ENCODE measurements around the gene LRRC4. TPM values are rescaled to one million over a fixed set of nuclear protein-coding genes. Genes with fewer than 3 reads are reported as not detected.

LRRC4 gene
- total RNA-seq, 2 donors from 2014 or later, result 1.5 TPM

GRCh38 chr7:128039544-128039953 lies 8.3 kb upstream of the LRRC4 start:
- Mint-ChIP-seq H3K36me3 (ENCODE audit: low read depth) (peaks cover 5% of the 10 kb centered on the region), H3K4me1 (no peaks in the 10 kb centered on the region), H3K27me3 (ENCODE audit: insufficient read depth) (peaks cover 4% of the 10 kb centered on the region), H3K4me3 (no peak overlapping the region), H3K9me3 (no peaks in the 10 kb centered on the region), H3K27ac (no peak overlapping the region)
- Histone ChIP-seq H3K4me3 (ENCODE audit: low read length) (no peak overlapping the region), H3K27me3 (ENCODE audit: control insufficient read depth, insufficient read depth, low read length, poor library complexity, severe bottlenecking) (no peaks in the 10 kb centered on the region), H3K27ac (ENCODE audit: low read depth, low read length) (no peak overlapping the region), H3K9ac (ENCODE audit: extremely low read depth, low read length, poor library complexity, severe bottlenecking) (no peak overlapping the region), H3K4me1 (ENCODE audit: control insufficient read depth, insufficient read depth, low read length) (no peaks in the 10 kb centered on the region), H3K9me3 (ENCODE audit: control insufficient read depth, low read length) (no peaks in the 10 kb centered on the region), H3K36me3 (ENCODE audit: control insufficient read depth, insufficient read depth, low read length) (peaks cover 12% of the 10 kb centered on the region)
- TF ChIP-seq CTCF (conservative IDR thresholded peaks at IDR 0.05), result no peak
- 91 to 95% methylated on average over 3 to 4 of the region's 4 CpGs for WGBS, 2 experiments (ENCODE audit: insufficient coverage in 1 of 2, insufficient read length in 1 of 2)
- no peak for DNase-seq

DNA sequence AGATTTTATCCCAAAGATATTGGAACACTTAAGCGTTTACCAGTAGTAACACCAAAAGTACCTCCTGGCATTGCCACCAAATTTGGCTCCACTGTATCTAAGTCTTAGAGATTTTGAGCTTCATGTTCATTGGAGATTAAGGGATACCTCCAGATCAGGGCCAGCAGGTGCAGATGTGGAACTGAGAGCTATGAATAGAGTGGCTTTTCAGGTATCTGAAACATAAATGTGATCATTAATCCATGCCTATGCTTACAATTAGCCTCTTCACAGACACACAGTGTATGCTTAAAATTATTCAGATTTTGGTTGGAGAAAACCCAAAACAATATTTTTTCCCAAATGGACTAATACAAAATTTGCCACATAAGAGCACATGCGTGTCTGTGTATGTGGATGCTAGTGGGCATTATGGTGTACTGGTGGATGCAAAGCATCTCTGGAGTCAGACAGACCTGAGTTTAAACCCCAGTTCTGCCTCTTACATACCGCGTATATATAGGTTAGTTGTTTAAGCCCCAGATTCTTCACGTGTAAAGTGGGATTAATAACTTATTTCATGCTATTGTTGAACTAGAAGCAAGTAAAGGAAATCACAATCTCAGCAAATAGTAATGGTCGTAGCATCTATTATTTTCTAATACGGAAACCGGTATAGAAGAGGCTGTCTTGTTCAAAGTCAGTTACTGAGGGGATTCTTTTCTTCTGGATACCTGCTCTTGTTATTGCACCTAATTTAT lies 6.8 kb upstream of the LRRC4 start:
- Histone ChIP-seq H3K9me3 (ENCODE audit: control insufficient read depth, low read length) (no peaks in the 10 kb centered on the region), H3K4me3 (ENCODE audit: low read length) (no peak overlapping the region), H3K27ac (ENCODE audit: low read depth, low read length) (no peak overlapping the region), H3K36me3 (ENCODE audit: control insufficient read depth, insufficient read depth, low read length) (peaks cover 7% of the 10 kb centered on the region), H3K27me3 (ENCODE audit: control insufficient read depth, insufficient read depth, low read length, poor library complexity, severe bottlenecking) (peaks cover 12% of the 10 kb centered on the region), H3K9ac (ENCODE audit: extremely low read depth, low read length, poor library complexity, severe bottlenecking) (no peak overlapping the region), H3K4me1 (ENCODE audit: control insufficient read depth, insufficient read depth, low read length) (no peaks in the 10 kb centered on the region)
- Mint-ChIP-seq H3K4me3 (no peak overlapping the region), H3K9me3 (no peaks in the 10 kb centered on the region), H3K4me1 (no peaks in the 10 kb centered on the region), H3K27ac (no peak overlapping the region), H3K36me3 (ENCODE audit: low read depth) (peaks cover 5% of the 10 kb centered on the region), H3K27me3 (ENCODE audit: insufficient read depth) (peaks cover 19% of the 10 kb centered on the region)
- no peak for TF ChIP-seq CTCF (conservative IDR thresholded peaks at IDR 0.05)
- no peak for DNase-seq
- WGBS, 2 experiments (ENCODE audit: insufficient coverage in 1 of 2, insufficient read length in 1 of 2), result 94 to 96% methylated on average over 7 to 8 of the region's 8 CpGs

- DNase-seq, result no peak
- Histone ChIP-seq H3K27ac (ENCODE audit: low read depth, low read length) (no peak overlapping the region), H3K27me3 (ENCODE audit: control insufficient read depth, insufficient read depth, low read length, poor library complexity, severe bottlenecking) (peaks cover 19% of the 10 kb centered on the region), H3K9me3 (ENCODE audit: control insufficient read depth, low read length) (no peaks in the 10 kb centered on the region), H3K4me1 (ENCODE audit: control insufficient read depth, insufficient read depth, low read length) (no peaks in the 10 kb centered on the region), H3K4me3 (ENCODE audit: low read length) (no peak overlapping the region), H3K36me3 (ENCODE audit: control insufficient read depth, insufficient read depth, low read length) (no peaks in the 10 kb centered on the region), H3K9ac (ENCODE audit: extremely low read depth, low read length, poor library complexity, severe bottlenecking) (no peak overlapping the region)
- H3K27ac Mint-ChIP-seq, result no peak overlapping the region
- WGBS, 2 experiments (ENCODE audit: insufficient coverage in 1 of 2, insufficient read length in 1 of 2), result 84 to 100% methylated on average over 2 of the region's 2 CpGs
- peaks cover under 1% of the 10 kb centered on the region for H3K36me3 Mint-ChIP-seq (ENCODE audit: low read depth)
- TF ChIP-seq CTCF (conservative IDR thresholded peaks at IDR 0.05), result no peak
- no peaks in the 10 kb centered on the region for H3K9me3 Mint-ChIP-seq
- H3K27me3 Mint-ChIP-seq (ENCODE audit: insufficient read depth), result peaks cover 25% of the 10 kb centered on the region
- peaks cover 1% of the 10 kb centered on the region for H3K4me1 Mint-ChIP-seq
- no peak overlapping the region for H3K4me3 Mint-ChIP-seq
Observed at GRCh38 chr7:128037081-128037480, 5.8 kb upstream of the LRRC4 start.
